Measurements from ENCODE around the gene DCAF5.
"Not testable (repeated sequence)": the region's sequence is repeated elsewhere in the genome, so short reads cannot be mapped to it uniquely, and the experiment has no call there.

DCAF5 gene, protein sequence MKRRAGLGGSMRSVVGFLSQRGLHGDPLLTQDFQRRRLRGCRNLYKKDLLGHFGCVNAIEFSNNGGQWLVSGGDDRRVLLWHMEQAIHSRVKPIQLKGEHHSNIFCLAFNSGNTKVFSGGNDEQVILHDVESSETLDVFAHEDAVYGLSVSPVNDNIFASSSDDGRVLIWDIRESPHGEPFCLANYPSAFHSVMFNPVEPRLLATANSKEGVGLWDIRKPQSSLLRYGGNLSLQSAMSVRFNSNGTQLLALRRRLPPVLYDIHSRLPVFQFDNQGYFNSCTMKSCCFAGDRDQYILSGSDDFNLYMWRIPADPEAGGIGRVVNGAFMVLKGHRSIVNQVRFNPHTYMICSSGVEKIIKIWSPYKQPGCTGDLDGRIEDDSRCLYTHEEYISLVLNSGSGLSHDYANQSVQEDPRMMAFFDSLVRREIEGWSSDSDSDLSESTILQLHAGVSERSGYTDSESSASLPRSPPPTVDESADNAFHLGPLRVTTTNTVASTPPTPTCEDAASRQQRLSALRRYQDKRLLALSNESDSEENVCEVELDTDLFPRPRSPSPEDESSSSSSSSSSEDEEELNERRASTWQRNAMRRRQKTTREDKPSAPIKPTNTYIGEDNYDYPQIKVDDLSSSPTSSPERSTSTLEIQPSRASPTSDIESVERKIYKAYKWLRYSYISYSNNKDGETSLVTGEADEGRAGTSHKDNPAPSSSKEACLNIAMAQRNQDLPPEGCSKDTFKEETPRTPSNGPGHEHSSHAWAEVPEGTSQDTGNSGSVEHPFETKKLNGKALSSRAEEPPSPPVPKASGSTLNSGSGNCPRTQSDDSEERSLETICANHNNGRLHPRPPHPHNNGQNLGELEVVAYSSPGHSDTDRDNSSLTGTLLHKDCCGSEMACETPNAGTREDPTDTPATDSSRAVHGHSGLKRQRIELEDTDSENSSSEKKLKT

GRCh38 chr14:69152902-69153151 lies at the start of gene DCAF5:
Gene DCAF5, minus strand, starts transcription at chr14:69153119. Its CDS starts 141 bp downstream, at chr14:69152978.
- no peak for DNase-seq (ENCODE audit: low read depth)

GRCh38 chr14:69199786-69200185 lies 46.9 kb upstream of the DCAF5 start:
- DNase-seq (ENCODE audit: low read depth): no peak

DNA sequence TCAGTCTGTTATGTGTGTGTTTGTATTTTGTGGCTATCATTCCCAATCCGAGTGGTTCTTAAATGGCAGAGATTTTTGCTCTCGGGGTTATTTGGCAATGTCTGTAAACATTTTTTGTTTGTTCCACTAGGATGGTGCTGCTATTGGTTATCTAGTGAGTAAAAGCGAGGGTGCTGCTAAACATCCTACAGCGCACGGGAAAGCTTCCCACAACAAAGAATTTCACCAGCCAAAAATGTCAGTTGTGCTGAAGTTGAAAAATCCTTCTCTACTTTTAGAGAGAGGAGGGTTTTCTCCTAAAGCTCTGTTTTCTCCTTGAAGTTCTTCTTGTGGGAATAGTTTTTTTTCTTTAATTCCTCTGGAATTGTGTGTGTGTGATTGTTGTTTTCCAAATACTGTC lies 40.8 kb upstream of the DCAF5 start:
- DNase-seq (ENCODE audit: low read depth): no peak

DNA sequence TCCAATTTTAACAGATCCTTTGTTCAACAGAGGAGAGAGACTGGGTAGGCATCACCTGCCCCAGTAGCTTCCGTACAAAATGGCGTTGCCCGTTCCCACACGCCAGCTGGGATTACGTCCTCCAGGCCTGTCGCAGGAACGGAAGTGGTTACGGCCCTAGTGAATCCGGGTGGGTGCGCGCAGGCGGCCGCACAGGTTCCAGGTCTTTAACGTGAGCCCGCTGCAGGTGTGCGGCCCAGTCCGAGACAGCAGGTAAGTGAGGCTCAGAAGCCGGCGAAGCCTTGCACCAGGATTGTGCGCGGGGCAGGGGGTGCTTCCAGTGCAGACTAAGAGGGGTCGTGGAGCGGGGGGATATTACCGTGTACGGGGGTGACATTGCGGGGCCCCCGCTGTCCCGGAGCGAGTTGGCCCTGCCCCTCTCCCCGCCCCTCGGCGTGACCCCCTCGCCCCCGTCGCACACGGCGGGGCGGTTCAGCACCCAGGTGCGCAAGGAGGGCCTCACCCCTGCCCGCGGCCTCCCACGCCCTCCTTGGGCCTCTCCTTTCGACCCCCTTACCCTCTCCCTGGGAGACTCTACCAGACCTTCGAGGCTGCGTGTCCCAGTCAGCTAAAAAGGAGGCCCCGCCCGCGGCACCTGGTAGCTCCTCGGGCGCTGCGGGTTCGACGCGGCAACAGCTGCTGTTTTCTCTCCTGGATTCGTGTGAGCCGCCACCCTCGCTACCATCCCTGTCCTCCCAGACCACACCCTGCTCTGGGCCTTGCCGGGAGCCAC lies 38.6 kb upstream of the DCAF5 start, which contains the start of gene EXD2:
Gene EXD2 (plus strand): TSS at position 159 of the 772 bp plus-strand sequence. CDS start 17,973 bp downstream, outside the sequence.
- peak; percentile 75 for DNase-seq (ENCODE audit: low read depth)

DNA sequence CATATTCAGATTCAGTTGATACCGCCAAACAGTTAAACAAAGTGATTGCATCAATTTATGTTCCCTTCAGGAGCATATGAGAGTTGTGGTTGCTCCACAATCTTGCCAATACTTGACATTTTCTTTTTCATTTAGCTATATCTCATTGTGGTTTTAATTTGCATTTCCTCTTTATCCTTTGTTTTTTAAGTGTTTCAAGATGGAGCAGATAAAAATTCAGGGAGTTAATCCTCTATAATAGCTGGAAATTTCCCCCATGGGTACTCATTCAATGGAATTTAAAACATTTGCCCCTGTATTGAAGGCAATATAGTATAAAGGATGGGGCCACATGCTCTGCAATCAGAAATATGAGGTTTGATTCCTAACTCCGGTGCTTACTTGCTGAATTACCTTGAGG lies 37.3 kb upstream of the DCAF5 start:
- DNase-seq (ENCODE audit: low read depth): no peak

DNA sequence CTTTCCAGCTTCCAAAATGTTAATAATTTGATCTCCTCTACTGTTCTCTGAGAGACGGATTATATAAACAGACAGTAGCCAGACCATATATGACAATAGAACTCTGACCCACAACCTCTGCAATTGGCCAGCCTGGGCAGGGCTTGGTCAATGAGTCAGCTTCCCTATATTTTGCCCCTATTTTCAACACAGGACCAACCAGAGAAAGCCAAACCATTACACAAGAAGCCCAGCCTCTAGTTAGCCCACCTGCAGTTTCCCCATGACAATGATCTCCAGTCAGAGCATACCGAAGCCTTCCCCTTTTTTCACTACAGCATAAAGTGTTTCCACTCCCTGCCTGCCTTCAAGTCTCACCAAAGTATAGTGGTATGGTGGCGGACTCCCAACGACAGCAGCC lies 30.8 kb upstream of the DCAF5 start:
- peak; percentile 60 for DNase-seq (ENCODE audit: low read depth)

DNA sequence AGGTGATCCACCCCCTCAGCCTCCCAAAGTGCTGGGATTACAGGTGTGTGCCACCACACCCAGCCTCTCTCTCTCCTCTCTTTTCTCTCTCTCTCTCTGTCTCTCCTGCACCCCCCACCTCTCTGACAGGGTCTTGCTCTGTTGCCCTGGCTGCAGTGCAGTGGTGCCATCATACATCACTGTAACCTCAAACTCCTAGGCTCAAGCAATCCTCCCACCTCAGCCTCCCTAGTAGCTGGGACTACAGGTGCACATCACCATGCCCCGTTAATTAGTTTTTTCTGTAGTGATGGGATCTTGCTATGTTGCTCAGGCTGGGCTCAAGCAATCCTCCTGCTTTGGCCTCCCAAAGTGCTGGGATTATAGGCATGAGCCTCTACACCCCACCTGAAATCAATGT lies 29.7 kb upstream of the DCAF5 start:
- DNase-seq (ENCODE audit: low read depth): not testable (repeated sequence)

DNA sequence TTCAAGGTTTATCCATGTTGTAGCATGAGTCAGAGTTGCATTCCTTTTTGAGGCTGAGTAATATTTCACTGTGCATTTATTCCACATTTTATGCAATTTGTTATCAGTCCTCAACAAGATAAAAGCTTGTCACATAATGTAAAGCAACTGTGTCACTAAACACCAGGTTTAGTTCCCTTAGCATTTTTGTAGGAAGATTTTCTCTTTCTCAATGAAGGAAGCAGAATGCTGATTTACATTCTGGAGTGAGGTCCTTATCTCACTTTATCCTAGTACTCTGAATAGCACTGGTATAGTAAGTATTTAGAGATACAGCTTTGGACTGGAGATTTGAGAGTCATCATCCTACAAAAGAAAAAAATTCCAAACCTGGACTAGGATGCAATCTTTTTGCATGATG lies 28.6 kb upstream of the DCAF5 start:
- DNase-seq (ENCODE audit: low read depth): peak; percentile 14

- no peak for DNase-seq (ENCODE audit: low read depth)
These were observed 22.2 kb upstream of the DCAF5 start for GRCh38 chr14:69175130-69175529.

GRCh38 chr14:69171569-69171968 lies 18.6 kb upstream of the DCAF5 start:
- no peak for DNase-seq (ENCODE audit: low read depth)

- peak; percentile 9 for DNase-seq (ENCODE audit: low read depth)
These were observed 17.9 kb upstream of the DCAF5 start for GRCh38 chr14:69170839-69171238.

DNA sequence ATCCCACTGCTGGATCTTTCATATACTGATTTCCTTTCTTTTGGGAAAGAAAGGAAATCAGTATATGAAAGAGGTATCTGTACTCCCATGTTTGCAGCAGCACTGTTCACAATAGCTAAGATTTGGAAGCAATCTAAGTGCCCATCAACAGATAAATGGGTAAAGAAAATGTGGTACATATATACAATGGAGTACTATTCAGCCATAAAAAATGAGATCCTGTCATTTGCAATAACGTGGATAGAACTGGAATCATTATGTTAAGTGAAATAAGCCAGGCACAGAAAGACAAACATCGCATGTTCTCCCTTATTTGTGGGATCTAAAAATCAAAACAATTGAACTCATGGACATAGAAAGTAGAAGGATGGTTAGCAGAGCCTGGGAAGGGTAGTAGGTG lies 12.9 kb upstream of the DCAF5 start:
- DNase-seq (ENCODE audit: low read depth): not testable (repeated sequence)

DNA sequence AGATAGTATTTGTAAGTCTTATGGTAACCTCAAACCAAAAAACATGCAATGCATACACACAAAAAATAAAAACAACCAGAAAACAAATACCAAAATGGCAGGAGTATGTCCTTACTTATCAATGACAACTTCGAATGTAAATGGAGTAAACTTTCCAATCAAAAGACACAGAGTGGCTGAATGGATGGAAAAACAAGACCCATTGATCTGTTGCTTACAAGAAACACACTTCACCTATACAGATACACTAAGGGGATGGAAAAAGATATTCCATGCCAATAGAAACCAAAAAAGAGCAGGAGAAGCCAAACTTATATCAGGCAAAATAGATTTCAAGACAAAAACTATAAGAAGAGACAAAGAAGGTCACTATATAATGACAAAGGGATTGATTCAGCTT lies 8.7 kb upstream of the DCAF5 start:
- DNase-seq (ENCODE audit: low read depth): no peak

DNA sequence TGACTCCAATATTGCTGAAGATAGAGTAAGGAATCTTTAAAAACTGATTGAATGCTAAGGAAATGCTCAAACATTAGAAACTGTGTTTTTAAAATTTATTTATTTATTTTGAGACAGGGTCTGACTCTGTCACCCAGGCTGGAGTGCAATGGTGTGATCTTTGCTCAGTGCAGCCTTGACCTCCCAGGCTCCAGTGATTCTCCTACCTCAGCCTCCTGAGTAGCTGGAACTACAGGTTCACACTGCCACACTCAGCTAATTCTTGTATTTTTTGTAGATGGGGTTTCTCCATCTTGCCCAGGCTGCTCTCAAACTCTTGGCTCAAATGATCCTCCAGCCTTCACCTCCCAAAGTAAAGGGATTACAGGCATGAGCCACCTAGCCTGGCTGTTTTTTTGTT lies 3.3 kb upstream of the DCAF5 start:
- no peak for DNase-seq (ENCODE audit: low read depth)

DNA sequence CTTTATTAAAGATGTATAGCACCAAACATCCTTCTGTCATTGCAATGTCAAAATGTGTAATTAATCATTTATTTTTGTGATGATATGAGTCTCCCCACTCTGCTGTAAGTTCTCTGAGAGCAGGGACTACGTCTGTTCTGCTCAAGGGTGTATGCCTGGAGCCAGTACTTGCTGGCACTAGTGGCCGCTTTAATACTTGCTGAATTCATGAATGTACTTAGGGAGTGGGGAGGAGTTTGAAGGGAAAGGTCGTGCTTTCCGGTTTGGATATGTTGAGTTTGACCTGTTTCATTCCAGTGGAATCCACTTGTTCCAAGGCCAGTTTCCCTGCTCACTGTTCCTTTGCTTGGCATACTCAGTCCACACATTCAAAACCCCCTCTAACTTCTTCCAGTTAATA lies 1.9 kb upstream of the DCAF5 start:
- DNase-seq (ENCODE audit: low read depth): peak; percentile 32

DNA sequence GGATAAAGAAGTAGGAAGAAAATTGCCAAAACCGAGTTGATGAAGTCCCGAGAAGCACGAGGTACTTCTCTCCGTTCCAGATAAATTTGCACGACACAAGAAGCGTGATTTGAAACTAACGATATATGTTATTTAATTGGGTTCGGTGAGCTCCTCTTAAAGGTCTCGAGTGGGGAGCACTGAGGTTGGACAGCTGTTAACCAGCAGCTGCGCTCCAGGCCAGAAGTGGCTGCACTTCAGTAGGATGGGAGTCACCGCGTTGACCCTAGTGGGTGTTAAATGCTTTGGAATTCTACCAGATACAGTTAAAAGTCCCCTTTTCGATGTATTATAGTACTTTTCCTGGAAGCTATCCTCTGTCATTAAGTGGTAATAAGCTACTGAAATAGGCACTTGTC lies 953 bp upstream of the DCAF5 start:
- DNase-seq (ENCODE audit: low read depth): peak; percentile 23

DNA sequence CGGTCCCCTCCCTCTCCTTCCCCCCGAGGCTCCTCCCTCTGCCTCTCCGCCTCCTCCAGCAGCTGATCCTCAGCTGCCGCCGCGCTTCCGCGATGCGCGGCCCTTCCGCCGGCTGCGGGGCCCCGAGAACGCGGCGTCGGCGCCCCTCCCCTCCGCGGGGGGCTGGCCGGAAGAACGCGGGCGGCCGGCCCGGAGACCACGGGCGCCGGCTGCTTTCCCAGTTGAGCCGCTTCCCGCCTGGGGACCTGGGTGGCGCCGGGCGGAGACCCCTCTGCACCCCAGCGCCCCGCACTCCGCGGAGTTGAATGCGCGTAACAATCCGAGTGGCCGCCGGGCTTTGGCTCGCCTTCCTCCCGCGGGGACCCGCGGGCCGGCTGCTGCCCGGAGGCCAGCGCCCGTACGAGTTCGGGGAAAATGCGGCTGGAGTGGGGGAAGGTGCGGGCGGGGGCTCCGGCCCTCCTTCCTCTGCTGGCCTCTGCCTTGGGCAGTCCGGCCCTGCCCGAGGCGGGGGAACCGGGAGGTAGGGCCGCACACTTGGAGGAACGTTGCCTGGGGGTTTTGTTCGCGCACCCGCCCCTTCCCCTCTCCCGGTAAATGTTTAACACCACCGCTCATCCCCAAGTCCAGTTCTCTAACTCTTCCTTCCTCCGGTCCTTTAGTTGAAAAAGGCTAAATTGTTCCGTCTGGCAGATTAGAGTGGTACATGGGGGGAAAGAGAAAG lies 393 bp upstream of the DCAF5 start:
- peak; percentile 97 for DNase-seq (ENCODE audit: low read depth)

DNA sequence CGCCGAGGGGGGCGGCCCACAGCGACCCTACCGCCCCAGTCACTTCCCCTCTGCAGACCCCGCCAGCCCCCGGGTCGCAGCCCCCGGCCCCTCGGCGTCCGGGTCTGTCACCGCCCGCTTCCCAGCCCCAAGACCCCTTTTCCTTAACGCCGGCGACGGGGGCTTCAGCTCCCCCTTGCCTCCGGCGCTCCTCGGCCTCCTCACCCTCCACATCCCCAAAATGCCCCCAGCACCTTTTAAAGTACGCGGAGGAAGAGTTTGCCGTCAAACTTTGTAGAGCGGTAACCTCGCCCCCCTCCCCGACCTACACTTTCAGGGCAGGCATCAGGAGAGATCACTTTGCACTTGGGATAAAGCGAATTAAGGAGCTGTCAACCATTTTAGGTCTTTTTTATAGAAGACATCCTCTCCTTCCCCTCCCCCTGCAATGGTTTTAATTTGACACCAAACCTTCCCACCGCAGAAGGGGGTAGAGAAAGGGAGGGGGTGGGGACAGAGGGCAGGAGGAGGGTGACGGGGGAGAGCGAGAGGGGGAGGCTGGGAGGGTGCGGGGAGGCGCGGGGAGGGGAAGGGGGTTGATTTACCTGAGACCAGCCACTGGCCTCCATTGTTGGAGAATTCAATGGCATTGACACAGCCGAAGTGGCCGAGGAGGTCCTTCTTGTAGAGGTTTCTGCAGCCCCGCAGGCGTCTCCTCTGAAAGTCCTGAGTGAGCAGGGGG lies 578 bp downstream of the DCAF5 start:
- peak; percentile 56 for DNase-seq (ENCODE audit: low read depth)

GRCh38 chr14:69151458-69152180 lies 1.3 kb downstream of the DCAF5 start:
- peak; percentile 69 for DNase-seq (ENCODE audit: low read depth)

Data from iris pigment epithelial cell (primary cell).